Cardiac fibroblast (primary cell): ENCODE data around the gene ARHGAP9.
"Not testable (repeated sequence)": the region's sequence is repeated elsewhere in the genome, so short reads cannot be mapped to it uniquely, and the experiment has no call there.

ENCODE experiments used
- DNase-seq, 2 donors: peaks; one replicate each; pipeline versions ENCODE4 v3.0.0 to v3.0.0-alpha.2; 2010; ENCODE audit warnings: low read depth in 2 of 2
- H3K4me3 ChIP-seq, 2 donors: replicated peaks in 1 of 2; 1 replicate in 1 of 2; 2 replicates in 1 of 2; pipeline ENCODE4 v1.5.1; 2011; ENCODE audit warnings: low read depth in 2 of 2, low read length in 2 of 2, mild to moderate bottlenecking in 2 of 2, moderate library complexity in 1 of 2
- TF ChIP-seq, protein P1 (sequence below): IDR thresholded peaks from one replicate; pipeline ENCODE4 v1.5.1; 2011; ENCODE audit warnings: low read depth, mild to moderate bottlenecking, low read length, inconsistent platforms

Gene ARHGAP9

DNA sequence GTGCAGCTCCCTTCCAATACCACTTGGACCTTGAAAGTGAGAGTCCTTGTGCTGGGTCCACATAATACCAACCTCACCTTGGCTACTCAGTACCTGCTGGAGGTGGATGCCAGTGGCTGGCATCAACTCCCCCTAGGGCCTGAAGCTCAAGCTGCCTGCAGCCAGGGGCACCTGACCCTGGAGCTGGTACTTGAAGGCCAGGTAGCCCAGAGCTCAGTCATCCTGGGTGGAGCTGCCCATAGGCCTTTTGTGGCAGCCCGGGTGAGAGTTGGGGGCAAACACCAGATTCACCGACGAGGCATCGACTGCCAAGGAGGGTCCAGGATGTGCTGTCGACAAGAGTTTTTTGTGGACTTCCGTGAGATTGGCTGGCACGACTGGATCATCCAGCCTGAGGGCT, 30.3 kb downstream of the ARHGAP9 start:
- TF ChIP-seq, protein P1, sequence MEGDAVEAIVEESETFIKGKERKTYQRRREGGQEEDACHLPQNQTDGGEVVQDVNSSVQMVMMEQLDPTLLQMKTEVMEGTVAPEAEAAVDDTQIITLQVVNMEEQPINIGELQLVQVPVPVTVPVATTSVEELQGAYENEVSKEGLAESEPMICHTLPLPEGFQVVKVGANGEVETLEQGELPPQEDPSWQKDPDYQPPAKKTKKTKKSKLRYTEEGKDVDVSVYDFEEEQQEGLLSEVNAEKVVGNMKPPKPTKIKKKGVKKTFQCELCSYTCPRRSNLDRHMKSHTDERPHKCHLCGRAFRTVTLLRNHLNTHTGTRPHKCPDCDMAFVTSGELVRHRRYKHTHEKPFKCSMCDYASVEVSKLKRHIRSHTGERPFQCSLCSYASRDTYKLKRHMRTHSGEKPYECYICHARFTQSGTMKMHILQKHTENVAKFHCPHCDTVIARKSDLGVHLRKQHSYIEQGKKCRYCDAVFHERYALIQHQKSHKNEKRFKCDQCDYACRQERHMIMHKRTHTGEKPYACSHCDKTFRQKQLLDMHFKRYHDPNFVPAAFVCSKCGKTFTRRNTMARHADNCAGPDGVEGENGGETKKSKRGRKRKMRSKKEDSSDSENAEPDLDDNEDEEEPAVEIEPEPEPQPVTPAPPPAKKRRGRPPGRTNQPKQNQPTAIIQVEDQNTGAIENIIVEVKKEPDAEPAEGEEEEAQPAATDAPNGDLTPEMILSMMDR = no peak
- DNase-seq = no peak
- H3K4me3 ChIP-seq = no peak overlapping the region

DNA sequence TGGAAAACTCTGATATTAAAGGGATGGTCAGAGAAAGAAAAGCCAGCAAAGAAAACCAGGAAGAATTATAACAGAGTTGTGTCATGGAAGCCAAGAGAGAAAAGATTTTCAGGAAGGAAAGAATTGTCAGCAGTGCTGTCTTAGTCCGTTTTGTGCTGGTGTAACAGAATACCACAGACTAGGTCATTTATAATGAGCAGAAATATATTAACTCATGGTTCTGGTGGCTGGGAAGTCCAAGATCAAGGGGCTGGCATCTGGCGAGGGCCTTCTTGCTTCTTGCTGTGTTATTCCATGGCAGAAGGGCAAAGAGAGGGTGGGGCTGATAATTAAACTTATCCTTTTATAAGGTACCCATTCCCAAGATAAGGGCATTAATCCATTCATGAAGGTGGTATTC, 31.0 kb downstream of the ARHGAP9 start:
- no peak overlapping the region for H3K4me3 ChIP-seq
- TF ChIP-seq, protein P1 = no peak

DNA sequence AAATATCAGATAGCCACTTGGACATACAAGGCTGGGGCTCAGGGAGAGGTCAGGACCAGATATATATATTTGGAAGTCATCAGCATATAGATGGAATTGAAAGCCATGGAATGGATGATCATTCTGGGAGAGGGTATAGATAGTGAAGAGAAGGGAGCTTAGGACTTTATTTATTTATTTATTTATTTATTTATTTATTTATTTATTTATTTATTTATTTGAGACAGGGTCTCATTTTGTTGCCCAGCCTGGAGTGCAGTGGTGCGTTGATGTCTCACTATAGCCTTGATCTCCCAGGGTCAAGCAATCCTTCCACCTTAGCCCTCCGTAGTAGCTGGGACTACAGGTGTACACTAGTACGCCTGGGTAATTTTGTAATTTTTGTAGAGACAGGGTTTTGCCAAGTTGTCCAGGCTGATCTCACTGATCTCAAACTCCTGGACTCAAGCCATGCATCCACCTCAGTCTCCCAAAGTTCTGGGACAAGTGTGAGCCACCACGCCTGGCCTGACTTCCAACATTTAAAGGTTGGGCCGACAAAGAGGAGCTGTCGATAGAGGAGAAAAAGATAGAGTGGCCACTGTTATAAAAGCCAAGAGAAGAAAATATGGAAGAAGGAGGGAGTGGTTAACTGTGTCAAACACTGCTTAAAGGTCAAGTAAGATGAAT, 33.2 kb downstream of the ARHGAP9 start:
- H3K4me3 ChIP-seq = no peak overlapping the region
- TF ChIP-seq, protein P1 = no peak
- no peak for DNase-seq

More for the DNA sequence above, 31.0 kb downstream of the ARHGAP9 start:
- no peak for DNase-seq

DNA sequence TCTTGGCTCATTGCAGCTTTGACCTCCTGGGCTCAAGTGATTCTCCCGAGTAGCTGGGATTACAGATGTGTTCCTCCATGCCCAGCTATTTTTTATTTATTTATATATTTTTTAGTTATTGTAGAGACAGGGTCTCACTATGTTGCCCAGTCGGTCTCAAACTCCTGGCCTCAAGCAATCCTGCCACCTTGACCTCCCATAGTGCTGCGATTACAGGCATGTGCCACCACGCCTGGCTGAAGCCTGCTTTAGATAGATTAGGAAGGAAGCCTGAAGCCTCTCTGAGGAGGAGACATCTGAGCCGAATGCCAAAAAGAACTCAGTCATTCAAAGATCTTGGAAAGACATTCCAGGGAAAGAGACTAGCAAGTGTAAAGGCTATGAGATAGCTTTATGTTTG, 34.9 kb downstream of the ARHGAP9 start:
- TF ChIP-seq, protein P1 = no peak
- H3K4me3 ChIP-seq = no peak overlapping the region
- no peak for DNase-seq

DNA sequence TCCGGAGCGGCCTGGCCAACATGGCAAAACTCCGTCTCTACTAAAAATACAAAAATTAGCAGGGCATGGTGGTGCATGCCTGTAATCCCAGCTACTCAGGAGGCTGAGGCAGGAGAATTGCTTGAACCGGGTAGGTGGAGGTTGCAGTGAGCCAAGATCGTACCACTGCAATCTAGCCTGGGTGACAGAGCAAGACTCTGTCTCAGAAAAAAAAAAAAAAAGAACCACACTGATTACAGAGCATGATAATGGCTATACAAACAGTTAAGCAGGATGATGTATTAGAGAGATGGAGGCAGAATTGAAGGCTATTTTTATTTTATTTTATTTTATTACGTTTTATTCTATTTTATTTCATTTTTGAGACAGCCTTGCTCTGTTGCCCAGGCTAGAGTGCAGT, 35.3 kb downstream of the ARHGAP9 start:
- not testable (repeated sequence) for DNase-seq, H3K4me3 ChIP-seq

DNA sequence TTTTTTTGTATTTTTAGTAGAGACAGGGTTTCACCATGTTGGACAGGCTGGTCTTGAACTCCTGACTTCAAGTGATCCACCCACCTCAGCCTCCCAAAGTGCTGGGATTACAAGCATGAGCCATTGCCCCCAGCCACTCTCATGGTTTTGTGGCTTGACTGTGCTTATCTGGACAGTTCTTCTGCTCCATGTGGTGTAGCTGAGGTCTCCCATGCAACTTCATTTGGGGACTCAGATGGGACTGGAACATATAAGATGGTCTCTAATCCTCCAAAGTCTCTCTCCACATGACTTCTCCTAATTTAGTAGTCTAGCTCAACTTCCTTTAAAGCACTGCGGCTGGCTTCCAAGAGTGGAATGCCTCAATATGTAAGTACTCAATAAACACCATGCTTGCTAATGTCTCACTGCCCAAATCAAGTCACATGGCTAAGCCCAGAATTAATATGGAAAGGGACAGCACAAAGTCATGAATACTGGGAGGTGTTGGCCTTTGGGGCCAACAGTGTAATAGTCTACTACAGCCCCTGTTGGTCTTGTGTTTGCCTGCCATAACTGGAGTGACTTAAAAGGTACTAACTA, 37.7 kb downstream of the ARHGAP9 start:
- no peak for DNase-seq
- TF ChIP-seq, protein P1 = no peak
- no peak overlapping the region for H3K4me3 ChIP-seq

DNA sequence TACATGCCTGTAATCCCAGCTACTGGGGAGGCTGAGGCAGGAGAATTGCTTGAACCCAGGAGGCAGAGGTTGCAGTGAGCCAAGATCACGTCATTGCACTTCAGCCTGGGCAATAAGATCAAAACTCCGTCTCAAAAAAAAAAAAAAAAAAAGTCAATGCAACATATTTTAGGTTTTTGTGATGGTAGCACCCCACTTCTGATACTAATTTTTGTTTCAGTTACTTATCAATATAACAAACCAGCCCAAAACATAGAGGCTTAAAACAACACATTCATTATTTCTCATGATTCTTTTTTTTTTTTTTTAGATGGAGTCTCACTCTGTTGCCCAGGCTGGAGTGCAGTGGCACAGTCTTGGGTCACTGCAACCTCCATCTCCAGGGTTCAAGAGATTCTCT, 38.3 kb downstream of the ARHGAP9 start:
- not testable (repeated sequence) for H3K4me3 ChIP-seq, DNase-seq

DNA sequence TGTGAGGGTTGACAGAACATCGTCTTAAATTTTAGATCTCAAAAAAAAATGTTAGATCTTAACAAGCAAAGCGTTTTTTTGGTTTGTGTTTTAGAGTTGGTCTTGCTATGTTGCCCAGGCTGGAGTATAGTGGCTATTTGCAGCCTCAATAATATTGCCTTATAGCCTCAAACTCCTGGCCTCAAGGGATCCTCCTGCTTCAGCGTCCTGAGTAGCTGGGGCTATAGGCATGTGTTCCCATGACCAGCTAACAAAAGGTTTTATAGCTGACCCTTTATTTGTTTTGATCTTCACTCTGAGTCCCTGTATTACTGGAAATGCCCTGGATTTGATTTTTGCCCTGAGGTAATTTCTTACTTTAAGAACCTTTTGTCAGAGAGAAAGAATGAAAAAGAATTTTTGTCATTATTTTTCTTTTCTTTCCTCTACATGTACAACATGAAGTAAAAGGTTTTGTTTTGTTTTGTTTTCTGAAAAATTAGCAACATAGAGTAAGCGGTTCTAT, 39.9 kb downstream of the ARHGAP9 start:
- no peak for DNase-seq
- TF ChIP-seq, protein P1 = no peak
- no peak overlapping the region for H3K4me3 ChIP-seq
